GM12878 (cell line): ENCODE data around the gene UBE2O. TPM values are rescaled to one million over a fixed set of nuclear protein-coding genes. Genes with fewer than 3 reads are reported as not detected.

ENCODE experiments used
- ATAC-seq: fragments of 200-7000 bp; cut with Tn5 transposase; 3 replicates; pipeline ENCODE4 v1.9.1; 2020; ENCODE audit warnings: mild to moderate bottlenecking, moderate library complexity
- BruUV-seq: library from RNA; stranded (reverse); fragments of 400-500 nt; replicated peaks from 2 replicates; lab custom pipeline; 2021; lab: Mats Ljungman, UMichigan
- CTCF ChIA-PET: fragments of 300-600 bp; sonication (Branson Sonifier 250); formaldehyde crosslinking; extraction: SDS; loops from one replicate; lab custom pipeline; 2021; ENCODE audit warnings: inconsistent platforms; lab: Yijun Ruan, JAX
- POLR2A ChIA-PET: fragments of 350-600 bp; formaldehyde crosslinking; extraction: SDS; loops from one replicate; lab custom pipeline; 2021; ENCODE audit warnings: inconsistent platforms; lab: Charles Lee
- RAD21 ChIA-PET: fragments of 300-600 bp; sonication (Branson Sonifier 250); formaldehyde crosslinking; loops from one replicate; lab custom pipeline; 2023; ENCODE audit warnings: antibody characterized with exemption; ENCODE audit not compliant: unreplicated experiment; lab: Charles Lee
- SMC1A ChIA-PET: fragments of 300-600 bp; sonication (Branson Sonifier 250); formaldehyde crosslinking; loops from one replicate; lab custom pipeline; 2023; ENCODE audit not compliant: unreplicated experiment, uncharacterized antibody; lab: Charles Lee
- DNase-seq: peaks from one replicate; pipeline ENCODE4 v3.0.0-alpha.2; 2011; ENCODE audit warnings: low read depth, low spot score
- FAIRE-seq: peaks from 3 replicates; lab custom pipeline; 2011; peaks lifted over from hg19 to GRCh38; lab: Jason Lieb, UNC
- H2AFZ ChIP-seq: 2 replicates; pipeline ENCODE4 v1.6.0; 2011; ENCODE audit warnings: low read depth, low read length, control low read depth; ENCODE audit not compliant: control insufficient read depth
- H3K27ac ChIP-seq: 2 replicates; pipeline ENCODE4 v1.5.1; 2011; ENCODE audit warnings: control low read depth; ENCODE audit not compliant: control insufficient read depth, insufficient read depth
- H3K27me3 ChIP-seq, 2 experiments: replicated peaks in 1 of 2; 2 replicates each; pipeline versions ENCODE4 v1.6.0 to v1.6.1; 2011; ENCODE audit warnings: low read length in 1 of 2; ENCODE audit not compliant: control insufficient read depth in 2 of 2, insufficient read depth in 2 of 2
- H3K36me3 ChIP-seq, 2 experiments: 2 replicates each; pipeline ENCODE4 v1.5.1; 2011; ENCODE audit warnings: low read length in 1 of 2; ENCODE audit not compliant: control insufficient read depth in 2 of 2, insufficient read depth in 2 of 2
- H3K4me1 ChIP-seq: 2 replicates; pipeline ENCODE4 v1.6.1; 2011; ENCODE audit warnings: mild to moderate bottlenecking, low read length, moderate library complexity, mixed read lengths; ENCODE audit not compliant: control insufficient read depth, insufficient read depth
- H3K4me2 ChIP-seq: 2 replicates; pipeline ENCODE4 v1.6.0; 2011; ENCODE audit warnings: control low read depth; ENCODE audit not compliant: control insufficient read depth, insufficient read depth
- H3K4me3 ChIP-seq: fragments of 200-600 bp; sonication (generic); 2 replicates; pipeline ENCODE4 v1.5.1; 2016
- H3K79me2 ChIP-seq: 2 replicates; pipeline ENCODE4 v1.6.0; 2011; ENCODE audit warnings: low read length; ENCODE audit not compliant: control insufficient read depth, insufficient read depth
- H3K9ac ChIP-seq: 2 replicates; pipeline ENCODE4 v1.8.0; 2011; ENCODE audit warnings: low read length, control low read depth, mixed read lengths; ENCODE audit not compliant: control insufficient read depth, insufficient read depth
- H3K9me3 ChIP-seq: replicated peaks from 3 replicates; pipeline ENCODE4 v1.5.1; 2011; ENCODE audit warnings: mild to moderate bottlenecking, low read length; ENCODE audit not compliant: control insufficient read depth, insufficient read depth
- H4K20me1 ChIP-seq: 2 replicates; pipeline ENCODE4 v1.6.0; 2011; ENCODE audit not compliant: control insufficient read depth, insufficient read depth
- FOXK2 ChIP-seq: fragments of 450-650 bp; IDR thresholded peaks from 2 replicates; pipeline ENCODE4 v1.6.1; 2017; ENCODE audit warnings: mild to moderate bottlenecking, moderate library complexity
- IKZF2 ChIP-seq, 2 experiments: fragments of 450-650 bp; IDR thresholded peaks; 2 replicates each; pipeline ENCODE4 v1.6.1; 2017; ENCODE audit warnings: mild to moderate bottlenecking in 2 of 2, moderate library complexity in 2 of 2
- JUNB ChIP-seq: IDR thresholded peaks from 2 replicates; pipeline ENCODE4 v1.6.1; 2016; ENCODE audit warnings: antibody characterized with exemption, mild to moderate bottlenecking
- MYC ChIP-seq: IDR thresholded peaks from 2 replicates; pipeline ENCODE4 v1.6.1; 2011; ENCODE audit warnings: mild to moderate bottlenecking, low read length, moderate library complexity, inconsistent platforms; ENCODE audit not compliant: insufficient read depth, insufficient replicate concordance, insufficient read length, severe bottlenecking
- POLR2AphosphoS2 ChIP-seq: IDR thresholded peaks from 2 replicates; pipeline ENCODE4 v1.6.1; 2011; ENCODE audit warnings: low read depth, mild to moderate bottlenecking, low read length, improper control_type of control experiment, moderate library complexity
- WGBS: methylation state at CpG from one replicate; pipeline ENCODE4 v1.1.6; 2016; ENCODE audit warnings: low lambda C conversion rate; ENCODE audit not compliant: insufficient replicate concordance, insufficient coverage; ENCODE audit errors: missing lambda C conversion rate; 5-methylcytosine and 5-hydroxymethylcytosine counted together
- in situ Hi-C: fragments of 300-500 bp; cut with MboI; formaldehyde crosslinking; loops from 9 replicates; pipeline ENCODE4 v1.14.3; 2018; ENCODE audit warnings: mixed read lengths
- intact Hi-C: fragments of 100-400 bp; cut with micrococcal nuclease; formaldehyde crosslinking; loops from one replicate; pipeline ENCODE4 v1.14.2; 2022; ENCODE audit not compliant: unreplicated experiment
- polyA plus RNA-seq, 11 experiments: library from polyadenylated mRNA; depleted of rRNA in 4 of 11; unstranded in 6 of 11; stranded (reverse) in 5 of 11; fragments of >200 nt; fragmentation: Nextera tagmentation in 4 of 11; fragmentation: Illumina TruSeq in 1 of 11; extraction: Ambion mirVana in 4 of 11; extraction: Trizol in 1 of 11; gene quantifications; 1 replicate in 1 of 11; 2 replicates in 10 of 11; pipeline versions ENCODE4 v1.2.1 to v1.2.3, GENCODE V29; 2011 to 2016; ENCODE audit warnings: inconsistent platforms in 2 of 11, missing spikeins in 2 of 11, low read depth in 1 of 11
- total RNA-seq, 4 experiments: library from RNA; depleted of rRNA in 3 of 4; stranded (reverse); fragments of >200 nt in 3 of 4; fragmentation: Illumina TruSeq in 1 of 4; extraction: Trizol in 1 of 4; gene quantifications; 2 replicates each; pipeline versions ENCODE4 v1.2.1 to v1.2.3, GENCODE V29; 2013 to 2021

The UBE2O gene
- total and polyA plus RNA-seq, 10 of the 15 experiments (the other 5 are each of a cell fraction or from before 2014, with no cell fraction given): 2.1 to 39.0 (median 14.1) TPM

GRCh38 chr17:76466775-76467130, 13.8 kb upstream of the UBE2O start:
- WGBS: 79% methylated on average over 6 of the region's 6 CpGs
- Histone ChIP-seq H3K27me3 (no peaks in the 10 kb centered on the region), H3K4me1 (peaks cover 6% of the 10 kb centered on the region), H3K36me3 (peaks cover 0 to 2% of the 10 kb centered on the region in 2 experiments; a peak in 2 of 4 replicates), H3K79me2 (no peaks in the 10 kb centered on the region), H4K20me1 (no peaks in the 10 kb centered on the region), H3K9ac (no peak overlapping the region), H3K27ac (no peak overlapping the region), H3K4me3 (no peak overlapping the region), H2AFZ (no peak overlapping the region), H3K9me3 (no peaks in the 10 kb centered on the region), H3K4me2 (no peak overlapping the region)
- no peak for DNase-seq
- ChIA-PET SMC1A (interaction anchor here (0.8 to 4.6 kb wide), 13 partner anchors 8 to 45 kb away, joined by 3 to 35 read pairs (median 5); partner anchors contain the start of gene RHBDF2), POLR2A (interaction anchor here (0.8 to 2.4 kb wide), 2 partner anchors 33 to 35 kb away, joined by 3 to 9 read pairs; partner anchors contain the start of gene RHBDF2), CTCF (interaction anchor here (0.9 to 7.9 kb wide), 15 partner anchors 8 to 93 kb away, joined by 3 to 186 read pairs (median 4); partner anchors contain the start of gene RHBDF2), RAD21 (interaction anchor here (0.7 to 2.7 kb wide), 9 partner anchors 9 to 273 kb away, joined by 3 to 37 read pairs (median 4); partner anchors contain the start of gene RHBDF2)
- no peak for ATAC-seq
- BruUV-seq: no TSS peak
- in situ Hi-C loops (loop anchor here (5.0 kb wide), 1 partner anchor 41 kb away; no protein-coding TSS in a partner anchor), intact Hi-C loops (loop anchor here (1.0 kb wide), 1 partner anchor 40 kb away; no protein-coding TSS in a partner anchor)
- FAIRE-seq: no peak
- TF ChIP-seq FOXK2: no peak
- TF ChIP-seq MYC: no peak
- no peak for TF ChIP-seq POLR2AphosphoS2
- TF ChIP-seq JUNB: no peak

GRCh38 chr17:76462556-76463290, 9.8 kb upstream of the UBE2O start:
- CTCF ChIA-PET: interaction anchor here (1.1 to 7.9 kb wide), 5 partner anchors 37 to 159 kb away, joined by 3 to 186 read pairs (median 4); partner anchors contain the start of gene RHBDF2
- H2AFZ ChIP-seq: no peak overlapping the region
- peaks cover 6% of the 10 kb centered on the region for H3K4me1 ChIP-seq
- no peaks in the 10 kb centered on the region for H3K36me3 ChIP-seq
- no peak overlapping the region for H3K9ac ChIP-seq
- H3K79me2 ChIP-seq: no peaks in the 10 kb centered on the region
- no peaks in the 10 kb centered on the region for H4K20me1 ChIP-seq
- in situ Hi-C loops: no loop called here
- ATAC-seq: no peak
- no peak overlapping the region for H3K27ac ChIP-seq
- POLR2A ChIA-PET: no interaction called here
- no peak for TF ChIP-seq IKZF2 (IDR thresholded peaks at IDR 0.05)
- TF ChIP-seq, all 136 proteins: peak for 0
- WGBS: 56% methylated on average over 24 of the region's 24 CpGs
- FAIRE-seq: no peak
- RAD21 ChIA-PET: interaction anchor here (1.2 kb wide), 1 partner anchor 45 kb away, joined by 5 read pairs; no protein-coding TSS in a partner anchor
- BruUV-seq: no TSS peak
- intact Hi-C loops: no loop called here
- no peaks in the 10 kb centered on the region for H3K9me3 ChIP-seq
- SMC1A ChIA-PET: interaction anchor here (0.8 to 1.4 kb wide), 2 partner anchors 39 to 44 kb away, joined by 3 to 6 read pairs; no protein-coding TSS in a partner anchor
- DNase-seq: no peak
- H3K4me2 ChIP-seq: no peak overlapping the region
- H3K27me3 ChIP-seq: no peaks in the 10 kb centered on the region
- no peak overlapping the region for H3K4me3 ChIP-seq
